ENCODE measurements around the gene TMEM256.

TMEM256 gene

DNA sequence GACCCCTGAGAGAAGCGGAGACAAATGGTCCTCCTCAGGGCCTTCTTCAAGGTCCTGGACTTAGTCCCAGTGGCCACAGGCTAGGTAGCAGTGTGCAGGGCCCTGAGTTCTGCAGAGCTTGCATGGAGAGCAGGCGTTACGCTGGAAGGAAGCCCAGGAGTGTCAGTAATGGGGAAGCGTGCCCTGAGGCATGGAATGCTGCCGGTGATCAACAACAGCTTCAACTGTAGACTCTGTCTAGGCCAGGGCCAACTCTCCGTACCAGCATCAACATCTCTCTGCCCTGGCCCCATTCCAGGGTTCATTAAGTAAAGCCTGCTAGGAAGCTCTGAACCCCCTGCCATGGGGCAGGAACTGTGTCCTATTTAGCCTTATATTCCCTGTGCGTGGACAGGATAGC lies 23.6 kb downstream of the TMEM256 start:
- no peak overlapping the region for H4K8ac ChIP-seq (ENCODE audit: low read length)
- H3K79me1 ChIP-seq (replicated peaks; ENCODE audit: low read length, poor library complexity, severe bottlenecking): no peaks in the 10 kb centered on the region
- peak overlapping the region; percentile 30 for H3K4me2 ChIP-seq (ENCODE audit: low read length, poor library complexity, severe bottlenecking)
- no peak overlapping the region for H3K4ac ChIP-seq (ENCODE audit: low read depth in 1 of 2, low read length in 2 of 2)
- H3K23ac ChIP-seq (ENCODE audit: low read length in 2 of 2): no peak overlapping the region
- H2BK5ac ChIP-seq (ENCODE audit: low read depth, low read length, poor library complexity, severe bottlenecking): no peak overlapping the region
- no peaks in the 10 kb centered on the region for H3K36me3 ChIP-seq (ENCODE audit: control insufficient read depth in 1 of 2, insufficient read depth in 2 of 2, low read depth in 1 of 2, low read length in 2 of 2)
- no peak overlapping the region for H2BK15ac ChIP-seq (ENCODE audit: low read depth, poor library complexity, severe bottlenecking)
- H2BK120ac ChIP-seq (ENCODE audit: low read depth, low read length): no peak overlapping the region
- H2BK12ac ChIP-seq (ENCODE audit: low read length in 2 of 2): no peak overlapping the region
- H3K14ac ChIP-seq (ENCODE audit: low read length in 2 of 2): no peak overlapping the region
- no peak overlapping the region for H4K91ac ChIP-seq (ENCODE audit: low read length)
- H3K27me3 ChIP-seq (ENCODE audit: control insufficient read depth in 1 of 2, insufficient read depth in 1 of 2, low read length in 2 of 2): peaks cover 42 to 52% of the 10 kb centered on the region in 2 experiments
- H3K4me3 ChIP-seq (ENCODE audit: insufficient read depth in 1 of 2, low read depth in 1 of 2, low read length in 2 of 2): peak overlapping the region in 1 of 2 experiments; percentile 59
- H2AFZ ChIP-seq (ENCODE audit: low read depth, low read length): no peak overlapping the region
- no peak overlapping the region for H3K18ac ChIP-seq (ENCODE audit: low read depth in 1 of 2, low read length in 2 of 2)
- H2AK5ac ChIP-seq (ENCODE audit: low read length, severe bottlenecking): no peak overlapping the region
- no peak overlapping the region for H3K27ac ChIP-seq (ENCODE audit: low read length, poor library complexity, severe bottlenecking)
- peaks cover 12% of the 10 kb centered on the region for H3K9me3 ChIP-seq (ENCODE audit: control insufficient read depth, low read length)
- 70% methylated on average over 7 of the region's 7 CpGs for WGBS
- peak overlapping the region; percentile 20 for H3K9ac ChIP-seq (ENCODE audit: low read length)
- peaks cover 19% of the 10 kb centered on the region for H3K4me1 ChIP-seq (ENCODE audit: control insufficient read depth, insufficient read depth, low read depth, low read length)
- DNase-seq: no peak

DNA sequence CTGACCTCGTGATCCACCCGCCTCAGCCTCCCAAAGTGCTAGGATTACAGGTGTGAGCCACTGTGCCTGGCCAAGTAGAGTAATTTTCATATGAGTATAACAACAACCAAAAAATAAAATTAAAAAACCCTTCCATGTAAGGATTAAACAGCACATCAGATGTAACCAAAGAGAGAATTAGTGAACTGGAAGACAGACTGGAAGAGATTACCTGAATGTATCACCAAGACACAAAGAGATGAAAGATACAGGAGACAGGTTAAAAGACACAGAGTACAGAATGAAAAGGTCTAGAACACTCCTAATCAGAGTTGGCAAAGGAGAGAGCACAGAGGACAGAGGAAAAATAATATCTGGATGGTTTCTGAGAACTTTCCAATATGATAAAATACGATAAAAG lies 24.8 kb downstream of the TMEM256 start:
- Histone ChIP-seq H4K91ac (ENCODE audit: low read length) (no peak overlapping the region), H3K36me3 (ENCODE audit: control insufficient read depth in 1 of 2, insufficient read depth in 2 of 2, low read depth in 1 of 2, low read length in 2 of 2) (no peaks in the 10 kb centered on the region), H3K27ac (ENCODE audit: low read length, poor library complexity, severe bottlenecking) (no peak overlapping the region), H2AK5ac (ENCODE audit: low read length, severe bottlenecking) (no peak overlapping the region), H3K23ac (ENCODE audit: low read length in 2 of 2) (no peak overlapping the region), H2BK120ac (ENCODE audit: low read depth, low read length) (no peak overlapping the region), H3K4me2 (ENCODE audit: low read length, poor library complexity, severe bottlenecking) (no peak overlapping the region), H3K9me3 (ENCODE audit: control insufficient read depth, low read length) (peaks cover 12% of the 10 kb centered on the region), H4K8ac (ENCODE audit: low read length) (no peak overlapping the region), H3K4ac (ENCODE audit: low read depth in 1 of 2, low read length in 2 of 2) (no peak overlapping the region), H2BK5ac (ENCODE audit: low read depth, low read length, poor library complexity, severe bottlenecking) (no peak overlapping the region), H2AFZ (ENCODE audit: low read depth, low read length) (no peak overlapping the region), H3K27me3 (ENCODE audit: control insufficient read depth in 1 of 2, insufficient read depth in 1 of 2, low read length in 2 of 2) (peaks cover 42 to 52% of the 10 kb centered on the region in 2 experiments), H3K4me1 (ENCODE audit: control insufficient read depth, insufficient read depth, low read depth, low read length) (peaks cover 15% of the 10 kb centered on the region), H3K9ac (ENCODE audit: low read length) (no peak overlapping the region), H2BK15ac (ENCODE audit: low read depth, poor library complexity, severe bottlenecking) (no peak overlapping the region), H3K18ac (ENCODE audit: low read depth in 1 of 2, low read length in 2 of 2) (no peak overlapping the region), H2BK12ac (ENCODE audit: low read length in 2 of 2) (no peak overlapping the region), H3K14ac (ENCODE audit: low read length in 2 of 2) (no peak overlapping the region), H3K4me3 (ENCODE audit: insufficient read depth in 1 of 2, low read depth in 1 of 2, low read length in 2 of 2) (no peak overlapping the region), H3K79me1 (replicated peaks; ENCODE audit: low read length, poor library complexity, severe bottlenecking) (no peaks in the 10 kb centered on the region)
- WGBS: no CpG with 5 or more reads among the region's 3 CpGs
- DNase-seq: no peak

DNA sequence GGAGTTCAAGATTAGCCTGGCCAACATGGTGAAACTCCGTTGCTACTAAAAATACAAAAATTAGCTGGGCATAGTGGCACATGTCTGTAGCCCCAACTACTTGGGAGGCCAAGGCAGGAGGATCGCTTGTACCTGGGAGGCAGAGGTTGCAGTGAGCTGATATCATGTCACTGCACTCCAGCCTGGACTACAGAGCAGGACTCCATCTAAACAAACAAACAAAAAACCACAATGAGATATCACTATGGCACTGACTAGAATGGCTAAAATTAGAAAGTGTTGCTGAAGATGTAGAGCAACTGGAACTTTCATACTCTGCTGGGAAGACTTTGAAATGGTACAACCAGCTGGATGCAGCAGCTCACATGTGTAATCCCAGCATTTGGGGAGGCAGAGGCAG lies 29.5 kb downstream of the TMEM256 start:
- Histone ChIP-seq H2AK5ac (ENCODE audit: low read length, severe bottlenecking) (no peak overlapping the region), H2AFZ (ENCODE audit: low read depth, low read length) (no peak overlapping the region), H2BK5ac (ENCODE audit: low read depth, low read length, poor library complexity, severe bottlenecking) (no peak overlapping the region), H2BK15ac (ENCODE audit: low read depth, poor library complexity, severe bottlenecking) (no peak overlapping the region), H2BK12ac (ENCODE audit: low read length in 2 of 2) (no peak overlapping the region), H4K91ac (ENCODE audit: low read length) (no peak overlapping the region), H3K4me2 (ENCODE audit: low read length, poor library complexity, severe bottlenecking) (no peak overlapping the region), H3K9me3 (ENCODE audit: control insufficient read depth, low read length) (peaks cover 4% of the 10 kb centered on the region), H3K18ac (ENCODE audit: low read depth in 1 of 2, low read length in 2 of 2) (no peak overlapping the region), H4K8ac (ENCODE audit: low read length) (no peak overlapping the region), H3K14ac (ENCODE audit: low read length in 2 of 2) (no peak overlapping the region), H3K4me1 (ENCODE audit: control insufficient read depth, insufficient read depth, low read depth, low read length) (no peaks in the 10 kb centered on the region), H3K9ac (ENCODE audit: low read length) (no peak overlapping the region), H3K4ac (ENCODE audit: low read depth in 1 of 2, low read length in 2 of 2) (no peak overlapping the region), H3K23ac (ENCODE audit: low read length in 2 of 2) (no peak overlapping the region), H2BK120ac (ENCODE audit: low read depth, low read length) (no peak overlapping the region), H3K27me3 (ENCODE audit: control insufficient read depth in 1 of 2, insufficient read depth in 1 of 2, low read length in 2 of 2) (peaks cover 9 to 24% of the 10 kb centered on the region in 2 experiments), H3K4me3 (ENCODE audit: insufficient read depth in 1 of 2, low read depth in 1 of 2, low read length in 2 of 2) (no peak overlapping the region), H3K36me3 (ENCODE audit: control insufficient read depth in 1 of 2, insufficient read depth in 2 of 2, low read depth in 1 of 2, low read length in 2 of 2) (no peaks in the 10 kb centered on the region), H3K27ac (ENCODE audit: low read length, poor library complexity, severe bottlenecking) (no peak overlapping the region), H3K79me1 (replicated peaks; ENCODE audit: low read length, poor library complexity, severe bottlenecking) (no peaks in the 10 kb centered on the region)
- no peak for DNase-seq
- WGBS: 76% methylated on average over 2 of the region's 2 CpGs

DNA sequence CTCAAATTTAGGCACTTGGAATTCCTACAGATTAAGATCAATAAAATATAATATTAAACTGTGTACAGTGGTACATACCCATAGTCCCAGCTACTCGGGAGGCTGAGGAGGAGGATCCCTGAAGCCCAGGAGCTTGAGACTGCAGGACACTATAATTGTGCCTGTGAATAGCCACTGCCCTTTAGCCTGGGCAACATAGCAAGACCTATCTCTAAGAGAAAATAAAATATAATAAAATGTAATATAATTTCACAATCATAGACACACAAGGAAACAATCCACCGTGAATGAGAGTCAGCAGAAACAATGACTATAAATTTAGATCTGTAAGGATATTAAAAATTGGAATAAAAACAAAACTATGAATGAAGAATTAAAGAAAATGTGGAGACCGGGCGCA lies 33.0 kb downstream of the TMEM256 start:
- no peak overlapping the region for H2BK120ac ChIP-seq (ENCODE audit: low read depth, low read length)
- WGBS: 82% methylated on average over 3 of the region's 4 CpGs
- peaks cover 20% of the 10 kb centered on the region in 2 experiments for H3K27me3 ChIP-seq (ENCODE audit: control insufficient read depth in 1 of 2, insufficient read depth in 1 of 2, low read length in 2 of 2)
- no peak overlapping the region for H3K9ac ChIP-seq (ENCODE audit: low read length)
- DNase-seq: no peak
- H3K4me3 ChIP-seq (ENCODE audit: insufficient read depth in 1 of 2, low read depth in 1 of 2, low read length in 2 of 2): no peak overlapping the region
- no peak overlapping the region for H2AFZ ChIP-seq (ENCODE audit: low read depth, low read length)
- H3K9me3 ChIP-seq (ENCODE audit: control insufficient read depth, low read length): no peaks in the 10 kb centered on the region
- no peak overlapping the region for H3K4ac ChIP-seq (ENCODE audit: low read depth in 1 of 2, low read length in 2 of 2)
- H3K36me3 ChIP-seq (ENCODE audit: control insufficient read depth in 1 of 2, insufficient read depth in 2 of 2, low read depth in 1 of 2, low read length in 2 of 2): no peaks in the 10 kb centered on the region
- H2AK5ac ChIP-seq (ENCODE audit: low read length, severe bottlenecking): no peak overlapping the region
- no peak overlapping the region for H3K14ac ChIP-seq (ENCODE audit: low read length in 2 of 2)
- H4K91ac ChIP-seq (ENCODE audit: low read length): no peak overlapping the region
- no peak overlapping the region for H2BK15ac ChIP-seq (ENCODE audit: low read depth, poor library complexity, severe bottlenecking)
- no peak overlapping the region for H2BK5ac ChIP-seq (ENCODE audit: low read depth, low read length, poor library complexity, severe bottlenecking)
- no peak overlapping the region for H3K18ac ChIP-seq (ENCODE audit: low read depth in 1 of 2, low read length in 2 of 2)
- no peak overlapping the region for H2BK12ac ChIP-seq (ENCODE audit: low read length in 2 of 2)
- H3K79me1 ChIP-seq (replicated peaks; ENCODE audit: low read length, poor library complexity, severe bottlenecking): no peaks in the 10 kb centered on the region
- no peaks in the 10 kb centered on the region for H3K4me1 ChIP-seq (ENCODE audit: control insufficient read depth, insufficient read depth, low read depth, low read length)
- no peak overlapping the region for H3K27ac ChIP-seq (ENCODE audit: low read length, poor library complexity, severe bottlenecking)
- no peak overlapping the region for H3K23ac ChIP-seq (ENCODE audit: low read length in 2 of 2)
- H3K4me2 ChIP-seq (ENCODE audit: low read length, poor library complexity, severe bottlenecking): no peak overlapping the region
- no peak overlapping the region for H4K8ac ChIP-seq (ENCODE audit: low read length)

Data from mesenchymal stem cell (in vitro differentiated cells and primary cell).